ENCODE data around the gene GAS1. TPM values are rescaled to one million over a fixed set of nuclear protein-coding genes. Genes with fewer than 3 reads are reported as not detected.

GAS1 gene
- total RNA-seq, 1 experiment from 2014 or later = not detected

GRCh38 chr9:86942281-86943200 is 4.8 kb downstream of the GAS1 start:
- Histone ChIP-seq H3K9ac (ENCODE audit: low read length) (no peak overlapping the region), H3K4me2 (ENCODE audit: low read length) (no peak overlapping the region), H4K20me1 (ENCODE audit: low read length) (no peaks in the 10 kb centered on the region), H2AFZ (ENCODE audit: low read length) (no peak overlapping the region), H3K4me1 (ENCODE audit: insufficient read depth, low read length) (no peaks in the 10 kb centered on the region; the same call in 1 of the 2 replicates), H3K27ac (ENCODE audit: low read length) (no peak overlapping the region), H3K9me3 (ENCODE audit: low read length) (no peaks in the 10 kb centered on the region), H3K4me3 (ENCODE audit: low read length) (no peak overlapping the region), H3K36me3 (ENCODE audit: low read depth, low read length) (no peaks in the 10 kb centered on the region), H3F3A (ENCODE audit: low read length, unreplicated experiment) (no peaks in the 10 kb centered on the region), H3K27me3 (ENCODE audit: low read length) (peaks cover 62% of the 10 kb centered on the region), H3K9me2 (replicated peaks; ENCODE audit: low read length) (no peaks in the 10 kb centered on the region), H3K79me2 (ENCODE audit: low read length) (no peaks in the 10 kb centered on the region)
- ChIA-PET POLR2A (ENCODE audit: unreplicated experiment) (no interaction called here), CTCF (no interaction called here)
- no peak for ATAC-seq
- DNase-seq = no peak
- BruUV-seq (replicated peaks) = no TSS peak
- TF ChIP-seq EZH2 (IDR thresholded peaks at IDR 0.05; ENCODE audit: low read length, unreplicated experiment) = no peak
- no peak for TF ChIP-seq EZH2phosphoT487 (IDR thresholded peaks at IDR 0.05; ENCODE audit: borderline replicate concordance, low read length)
- no peak for TF ChIP-seq CTCF (conservative IDR thresholded peaks at IDR 0.05; ENCODE audit: low read depth, low read length)
- intact Hi-C loops (cut with micrococcal nuclease) = no loop called here

GRCh38 chr9:86941197-86941596 is 6.1 kb downstream of the GAS1 start:
- ChIA-PET CTCF (no interaction called here), POLR2A (ENCODE audit: unreplicated experiment) (no interaction called here)
- Histone ChIP-seq H3K79me2 (ENCODE audit: low read length) (no peaks in the 10 kb centered on the region), H3K4me1 (ENCODE audit: insufficient read depth, low read length) (no peaks in the 10 kb centered on the region; the same call in 1 of the 2 replicates), H3K9me2 (replicated peaks; ENCODE audit: low read length) (no peaks in the 10 kb centered on the region), H4K20me1 (ENCODE audit: low read length) (no peaks in the 10 kb centered on the region), H3K27me3 (ENCODE audit: low read length) (peaks cover 62% of the 10 kb centered on the region), H3F3A (ENCODE audit: low read length, unreplicated experiment) (no peaks in the 10 kb centered on the region), H2AFZ (ENCODE audit: low read length) (no peak overlapping the region), H3K4me2 (ENCODE audit: low read length) (no peak overlapping the region), H3K9me3 (ENCODE audit: low read length) (no peaks in the 10 kb centered on the region), H3K9ac (ENCODE audit: low read length) (no peak overlapping the region), H3K36me3 (ENCODE audit: low read depth, low read length) (no peaks in the 10 kb centered on the region), H3K27ac (ENCODE audit: low read length) (no peak overlapping the region), H3K4me3 (ENCODE audit: low read length) (no peak overlapping the region)
- intact Hi-C loops (cut with micrococcal nuclease) = no loop called here
- no TSS peak for BruUV-seq (replicated peaks)
- ATAC-seq (no peak), DNase-seq (no peak)
- TF ChIP-seq EZH2 (IDR thresholded peaks at IDR 0.05; ENCODE audit: low read length, unreplicated experiment) (no peak), CTCF (conservative IDR thresholded peaks at IDR 0.05; ENCODE audit: low read depth, low read length) (no peak), EZH2phosphoT487 (IDR thresholded peaks at IDR 0.05; ENCODE audit: borderline replicate concordance, low read length) (no peak)

- intact Hi-C loops (cut with micrococcal nuclease) = no loop called here
- BruUV-seq (replicated peaks) = no TSS peak
- POLR2A ChIA-PET (ENCODE audit: unreplicated experiment) = no interaction called here
Measured at GRCh38 chr9:86940774-86941173, 6.5 kb downstream of the GAS1 start.

More at GRCh38 chr9:86940774-86941173, 6.5 kb downstream of the GAS1 start:
- Histone ChIP-seq H3F3A (ENCODE audit: low read length, unreplicated experiment) (no peaks in the 10 kb centered on the region), H3K9ac (ENCODE audit: low read length) (no peak overlapping the region), H3K4me3 (ENCODE audit: low read length) (no peak overlapping the region), H3K27ac (ENCODE audit: low read length) (no peak overlapping the region), H3K36me3 (ENCODE audit: low read depth, low read length) (no peaks in the 10 kb centered on the region), H3K27me3 (ENCODE audit: low read length) (peaks cover 59% of the 10 kb centered on the region), H4K20me1 (ENCODE audit: low read length) (no peaks in the 10 kb centered on the region), H2AFZ (ENCODE audit: low read length) (no peak overlapping the region), H3K9me3 (ENCODE audit: low read length) (no peaks in the 10 kb centered on the region), H3K9me2 (replicated peaks; ENCODE audit: low read length) (no peaks in the 10 kb centered on the region), H3K4me1 (ENCODE audit: insufficient read depth, low read length) (no peaks in the 10 kb centered on the region; the same call in 1 of the 2 replicates), H3K4me2 (ENCODE audit: low read length) (no peak overlapping the region), H3K79me2 (ENCODE audit: low read length) (no peaks in the 10 kb centered on the region)
- DNase-seq = no peak
- CTCF ChIA-PET = no interaction called here
- no peak for ATAC-seq
- no peak for TF ChIP-seq EZH2 (IDR thresholded peaks at IDR 0.05; ENCODE audit: low read length, unreplicated experiment)
- no peak for TF ChIP-seq CTCF (conservative IDR thresholded peaks at IDR 0.05; ENCODE audit: low read depth, low read length)
- TF ChIP-seq EZH2phosphoT487 (IDR thresholded peaks at IDR 0.05; ENCODE audit: borderline replicate concordance, low read length) = no peak

All from PC-3 (cell line).